Raji (cell line): ENCODE measurements around the gene PAFAH1B1.

Source experiments
- POLR2A ChIP-seq: IDR thresholded peaks from 2 replicates; pipeline ENCODE4 v1.6.1; 2011; ENCODE audit warnings: low read depth, low read length, control low read depth; ENCODE audit not compliant: insufficient read depth

PAFAH1B1 gene

DNA sequence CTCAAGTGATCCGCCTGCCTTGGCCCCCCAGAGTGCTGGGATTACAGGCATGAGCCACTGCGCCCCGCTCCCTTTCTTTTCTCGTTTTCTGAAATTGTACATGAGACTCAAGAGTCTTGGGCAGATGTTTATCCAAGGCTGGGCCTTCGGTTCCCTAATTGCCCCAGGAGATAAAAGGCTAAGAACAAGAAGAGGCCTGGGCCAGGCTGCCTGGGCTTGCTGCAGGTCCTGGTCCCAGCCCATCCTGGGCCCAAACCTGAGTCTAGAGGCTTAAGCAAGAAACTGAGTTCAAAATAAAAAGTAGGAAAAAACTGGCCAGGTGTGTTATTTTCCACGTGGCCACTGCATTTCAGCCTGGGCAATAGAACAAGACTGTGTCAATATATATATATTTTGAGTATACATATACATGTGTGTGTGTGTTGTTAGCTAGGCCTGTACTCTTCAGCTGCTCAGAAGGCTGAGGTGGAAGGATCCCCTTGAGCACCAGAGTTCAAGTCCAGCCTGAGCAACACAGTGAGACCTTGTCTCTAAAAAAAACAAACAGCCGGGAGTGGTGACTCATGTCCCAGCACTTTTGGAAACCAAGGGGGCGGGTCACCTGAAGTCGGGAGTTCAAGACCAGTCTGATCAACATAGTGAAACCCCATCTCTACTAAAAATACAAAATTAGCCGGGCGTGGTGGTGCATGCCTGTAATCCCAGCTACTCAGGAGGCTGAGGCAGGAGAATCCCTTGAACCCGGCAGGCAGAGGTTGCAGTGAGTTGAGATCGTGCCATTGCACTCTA is 124.9 kb downstream of the PAFAH1B1 start:
- no peak for TF ChIP-seq POLR2A

DNA sequence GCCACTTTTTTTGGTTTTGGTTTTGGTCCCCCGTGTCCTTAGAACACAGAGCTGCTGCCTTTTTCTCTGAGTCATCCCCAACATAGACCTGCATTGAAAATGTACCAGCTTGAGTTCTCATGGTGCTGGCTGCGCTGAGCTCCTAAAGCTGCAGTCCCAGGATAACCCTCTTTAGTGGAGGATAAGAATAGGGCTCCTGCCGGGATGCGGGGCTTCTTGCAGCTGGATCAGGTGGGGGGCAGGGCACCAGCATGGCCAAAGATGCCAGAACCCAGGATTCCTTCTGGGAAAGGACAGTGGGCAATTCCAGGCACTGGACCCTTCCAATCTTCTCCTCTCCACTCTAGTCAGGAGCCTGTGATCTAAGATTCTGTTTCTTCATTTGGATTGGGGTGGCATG is 126.4 kb downstream of the PAFAH1B1 start:
- TF ChIP-seq POLR2A, result no peak

DNA sequence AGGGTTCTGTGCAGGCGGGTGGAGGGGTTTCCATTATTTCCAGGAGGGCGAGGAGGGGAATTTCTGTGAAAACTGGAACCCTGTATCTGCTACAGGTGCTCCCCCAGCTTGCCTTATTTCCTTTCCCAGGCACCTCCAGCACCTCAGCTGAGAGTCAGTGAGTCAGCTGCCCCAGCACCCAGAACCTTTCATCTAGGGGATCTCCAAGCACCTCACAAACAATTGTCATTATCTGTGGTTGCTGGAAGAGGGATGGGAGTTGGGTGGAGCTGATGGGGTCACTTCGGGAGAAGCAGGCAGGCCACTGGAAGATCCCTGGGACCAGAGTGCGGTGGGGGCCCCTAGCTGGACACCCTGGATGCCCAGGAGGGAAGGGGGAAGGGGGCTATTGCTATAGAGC is 128.1 kb downstream of the PAFAH1B1 start:
- no peak for TF ChIP-seq POLR2A

DNA sequence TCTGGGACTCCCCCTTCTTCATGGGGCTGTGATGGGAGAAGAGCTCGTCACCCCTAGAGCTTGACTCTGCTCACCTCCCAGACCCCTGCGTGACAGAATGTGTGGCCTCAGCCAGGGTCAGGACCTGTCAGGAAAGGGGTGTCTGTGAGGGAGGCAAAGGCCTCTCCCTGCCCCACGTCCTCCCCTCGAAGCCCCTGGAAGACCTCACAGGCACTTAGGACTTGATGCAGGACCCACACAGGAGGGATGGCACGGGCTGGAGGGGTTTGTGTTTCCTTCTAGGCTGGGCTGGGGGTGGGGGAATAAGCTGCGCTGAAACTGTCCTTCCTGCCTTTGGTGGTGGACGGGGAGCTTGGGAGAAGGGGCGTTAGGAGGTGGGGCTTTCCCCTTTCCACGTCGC is 129.2 kb downstream of the PAFAH1B1 start:
- TF ChIP-seq POLR2A, result no peak

DNA sequence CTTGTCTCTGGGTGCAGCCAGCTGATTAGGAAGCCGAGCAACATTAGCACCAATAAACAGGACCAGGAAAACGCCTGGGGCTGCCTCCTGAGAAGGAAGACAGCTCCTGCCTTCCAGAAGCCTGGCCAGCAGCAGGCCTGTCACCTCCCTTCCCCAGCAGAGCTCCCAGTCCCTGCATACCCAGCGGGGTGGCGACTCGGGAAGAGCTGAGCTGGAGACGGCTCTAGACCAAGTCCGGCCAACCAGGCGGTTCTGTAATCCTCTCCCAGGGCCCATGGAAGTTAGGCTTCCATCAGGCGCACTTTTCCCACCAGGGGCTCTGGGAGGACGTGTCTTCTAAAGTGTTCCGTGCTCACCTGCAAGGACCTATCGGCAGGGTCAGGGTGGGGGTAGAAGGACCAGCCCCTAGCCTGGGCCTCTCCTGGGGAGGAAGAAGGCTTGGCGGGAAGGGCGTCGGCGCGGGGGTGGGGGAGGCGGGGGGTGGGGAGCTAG is 130.1 kb downstream of the PAFAH1B1 start:
- no peak for TF ChIP-seq POLR2A

DNA sequence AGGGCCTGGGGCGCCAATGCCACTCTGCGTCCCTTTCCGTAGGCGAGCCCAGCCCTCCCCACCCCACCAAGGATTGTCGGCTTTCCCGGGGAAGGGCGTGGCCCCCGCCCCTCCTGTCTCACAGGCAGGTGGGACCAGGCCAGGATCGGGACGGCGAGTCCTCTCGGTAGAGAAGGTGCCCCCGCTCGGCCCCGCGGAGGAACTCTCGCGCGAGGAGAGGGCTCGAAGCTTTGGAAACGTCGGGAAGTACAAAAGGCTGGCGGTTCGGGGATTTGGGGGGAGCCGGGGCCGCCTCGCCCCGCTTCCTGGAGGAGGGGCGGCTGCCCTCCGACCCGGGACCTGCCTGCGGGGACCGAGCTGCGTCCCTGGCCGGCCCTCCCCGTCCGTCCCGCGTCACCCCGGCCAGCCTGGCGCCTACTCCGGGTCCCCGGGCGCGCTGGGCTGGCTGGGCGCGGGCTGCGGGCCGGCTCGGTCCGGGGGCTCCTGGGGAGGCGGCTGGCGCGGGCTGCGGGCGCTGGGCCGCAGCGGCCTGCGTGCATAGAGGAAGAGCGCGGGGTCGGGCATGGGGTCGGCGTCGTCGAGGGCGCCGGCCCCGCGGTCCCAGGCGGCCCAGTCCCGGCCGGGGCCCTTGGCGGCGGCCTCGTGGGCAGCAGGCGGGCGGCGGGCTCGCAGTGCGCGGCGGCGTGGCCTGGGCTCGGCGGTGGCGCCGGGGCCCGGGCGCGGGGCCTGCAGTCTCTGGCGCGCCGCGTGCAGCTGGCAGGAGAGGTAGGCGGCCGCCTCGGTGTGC is 130.7 kb downstream of the PAFAH1B1 start:
- TF ChIP-seq POLR2A, result no peak

DNA sequence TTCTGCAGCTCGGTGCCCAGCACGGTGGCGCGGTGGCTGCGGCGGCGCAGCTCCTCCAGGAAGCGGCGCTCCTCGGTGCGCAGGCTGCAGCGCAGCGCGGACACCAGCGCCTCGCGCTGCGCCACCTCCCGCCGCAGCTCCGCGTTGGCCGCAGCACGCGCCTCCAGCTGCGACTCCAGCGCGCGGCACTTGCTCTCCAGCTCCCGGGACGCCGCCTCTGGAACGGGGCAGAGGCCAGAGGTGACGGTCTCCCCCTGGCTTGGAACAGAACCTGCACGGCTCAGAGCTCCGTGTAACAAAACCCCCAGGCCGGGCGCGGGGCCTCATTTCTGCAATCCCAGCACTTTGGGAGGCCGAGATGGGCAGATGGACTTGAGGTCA is 131.3 kb downstream of the PAFAH1B1 start:
- no peak for TF ChIP-seq POLR2A

DNA sequence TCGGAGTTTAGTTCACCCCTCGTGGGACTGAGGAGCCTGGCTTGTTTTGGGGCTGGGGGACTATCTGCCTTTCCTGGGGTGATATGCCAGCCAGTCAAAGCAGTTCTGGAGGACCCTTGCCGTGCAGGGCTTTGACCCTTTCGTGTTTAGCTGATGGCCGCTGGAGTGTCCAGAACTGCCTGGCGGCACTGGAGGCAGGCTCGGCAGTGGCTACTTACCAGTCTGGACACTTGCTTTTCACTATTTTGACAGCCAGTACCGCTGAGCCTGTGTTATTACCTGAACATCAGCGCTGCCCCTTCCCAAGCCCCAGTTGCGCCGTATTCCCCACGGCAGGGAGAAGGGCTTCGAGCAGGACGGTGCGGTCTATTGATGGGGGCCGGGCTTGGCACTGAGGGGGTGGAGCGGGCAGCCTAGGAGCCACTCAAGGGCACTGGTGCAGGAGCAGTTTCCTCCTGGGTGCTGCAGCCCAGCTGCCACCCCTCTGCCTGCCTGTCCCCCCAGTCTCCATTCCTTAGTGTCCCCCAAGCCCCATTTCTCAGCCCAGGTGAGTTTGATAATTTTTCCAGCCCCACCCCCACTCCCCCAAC is 137.4 kb downstream of the PAFAH1B1 start:
- no peak for TF ChIP-seq POLR2A

DNA sequence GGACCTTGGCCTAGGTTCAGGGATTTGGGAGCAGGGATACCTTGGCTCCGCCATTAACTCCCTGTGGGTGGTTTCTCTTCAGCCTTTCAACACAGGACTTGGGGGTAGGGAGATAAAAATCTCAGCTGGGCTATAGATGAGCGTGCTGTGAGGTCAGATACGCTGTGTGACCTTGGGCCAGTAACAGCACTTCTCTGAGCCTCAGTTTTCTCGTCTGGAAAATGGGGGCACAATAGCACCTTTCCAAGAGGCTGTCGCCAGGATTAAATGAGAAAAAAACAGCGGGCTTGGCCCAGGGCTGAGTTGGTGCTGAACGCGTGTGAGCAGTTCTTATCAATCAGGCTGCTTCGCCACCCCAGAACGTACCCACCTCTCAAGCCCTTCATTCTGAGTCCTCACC is 138.4 kb downstream of the PAFAH1B1 start:
- TF ChIP-seq POLR2A, result no peak

DNA sequence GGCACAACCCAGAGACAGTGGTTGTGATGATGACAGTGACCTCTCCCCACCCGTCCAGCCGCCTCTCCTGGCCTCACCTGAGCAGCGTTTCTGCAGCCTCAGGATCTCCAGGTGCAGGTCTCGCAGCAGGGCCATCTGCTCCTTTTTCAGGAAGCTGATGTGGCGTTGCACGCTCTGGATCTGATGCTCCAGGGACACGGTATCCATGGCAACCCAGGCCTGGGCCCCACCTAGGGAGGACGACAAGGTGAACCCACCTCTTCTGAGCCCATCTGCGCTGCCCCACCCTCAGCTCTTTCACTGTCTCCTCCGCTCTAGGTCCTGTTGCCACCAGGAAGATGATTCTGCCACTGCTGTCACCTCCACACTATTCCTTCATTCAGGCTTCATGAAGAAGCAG is 141.5 kb downstream of the PAFAH1B1 start:
- no peak for TF ChIP-seq POLR2A
